Kidney (tissue), 14 donors: Measurements from ENCODE around the gene UGT3A2. TPM values are rescaled to one million over a fixed set of nuclear protein-coding genes. Genes with fewer than 3 reads are reported as not detected.

ENCODE experiments used
- DNase-seq, 5 donors: peaks; one replicate each; pipeline ENCODE4 v3.0.0-alpha.2; 2013 to 2020
- FAIRE-seq: peaks from 2 replicates; lab custom pipeline; 2012; peaks lifted over from hg19 to GRCh38; lab: Jason Lieb, UNC
- H3K27ac ChIP-seq, 2 donors: one replicate each; pipeline ENCODE4 v1.7.0; 2013; ENCODE audit warnings: low read depth in 2 of 2, low read length in 2 of 2, inconsistent platforms in 1 of 2
- H3K27me3 ChIP-seq: one replicate; pipeline ENCODE4 v1.7.1; 2013; ENCODE audit warnings: low read length, inconsistent platforms; ENCODE audit not compliant: control insufficient read depth, insufficient read depth
- H3K36me3 ChIP-seq, 3 donors: one replicate each; pipeline versions ENCODE4 v1.7.0 to v1.7.1; 2013; ENCODE audit warnings: low read length in 3 of 3, control low read depth in 1 of 3, inconsistent platforms in 1 of 3; ENCODE audit not compliant: insufficient read depth in 3 of 3, control insufficient read depth in 2 of 3
- H3K4me1 ChIP-seq, 3 donors: one replicate each; pipeline versions ENCODE4 v1.7.0 to v1.7.1; 2013; ENCODE audit warnings: low read length in 3 of 3, inconsistent platforms in 1 of 3, low read depth in 1 of 3; ENCODE audit not compliant: control insufficient read depth in 2 of 3, insufficient read depth in 2 of 3
- H3K4me3 ChIP-seq, 3 donors: one replicate each; pipeline versions ENCODE4 v1.7.0 to v1.8.1; 2013; ENCODE audit warnings: low read length in 3 of 3, control low read depth in 1 of 3, inconsistent platforms in 1 of 3
- H3K9ac ChIP-seq, 3 donors: one replicate each; pipeline versions ENCODE4 v1.7.0 to v1.7.1; 2013; ENCODE audit warnings: low read length in 3 of 3, control low read depth in 1 of 3, inconsistent platforms in 1 of 3
- H3K9me3 ChIP-seq, 3 donors: one replicate each; pipeline versions ENCODE4 v1.7.0 to v1.7.1; 2013; ENCODE audit warnings: low read length in 3 of 3, control low read depth in 1 of 3, inconsistent platforms in 1 of 3; ENCODE audit not compliant: control insufficient read depth in 2 of 3, insufficient read depth in 1 of 3
- CTCF ChIP-seq: IDR thresholded peaks from 3 replicates; pipeline ENCODE4 v1.5.1; 2012; ENCODE audit warnings: mild to moderate bottlenecking, moderate library complexity, borderline replicate concordance; ENCODE audit not compliant: insufficient read depth; ENCODE audit errors: extremely low read depth
- intact Hi-C: fragments of 100-400 bp; cut with DNase I; formaldehyde crosslinking; loops from one replicate; pipeline ENCODE4 v1.11.1; 2022
- polyA plus RNA-seq: library from polyadenylated mRNA; stranded (reverse); fragments of 350-450 nt; fragmentation: Illumina TruSeq; extraction: RNeasy Lipid Tissue Mini Kit (QIAGEN cat#74804); gene quantifications from one replicate; pipeline ENCODE4 v1.2.3, GENCODE V29; 2014; ENCODE audit warnings: low read depth, low replicate concordance; ENCODE audit not compliant: insufficient read depth
- total RNA-seq: library from RNA; stranded (reverse); fragmentation: NEBNext Ultra II Directional; extraction: Animal tissue kit (Norgen Biotek cat#: 25700); gene quantifications from one replicate; pipeline ENCODE4 v1.2.1, GENCODE V29; 2021
- donor health status: control.
- donor health status: control.
- donor health status: control.
- donor health status: control.
- donor health status: control.
- donor health status: DM: yes; HTN: yes; CAD: no.
- donor health status: Normal renal cell carcinoma (clear cell type).

UGT3A2 gene
- total and polyA plus RNA-seq, 2 donors from 2014 or later: 0.35 to 4.4 TPM

GRCh38 chr5:36089989-36090388, 23.3 kb upstream of the UGT3A2 start:
- DNase-seq (peak in 3 of 5 donors; percentile 13 to 39 (median 37)), FAIRE-seq (no peak)
- H3K9ac ChIP-seq: no peak overlapping the region

GRCh38 chr5:36079200-36079781, 12.6 kb upstream of the UGT3A2 start:
- no peak overlapping the region for H3K27ac ChIP-seq
- no peaks in the 10 kb centered on the region for H3K9me3 ChIP-seq
- DNase-seq (peak in 4 of 5 donors; percentile 26 to 75 (median 57)), FAIRE-seq (peak; percentile 56)
- no peaks in the 10 kb centered on the region for H3K36me3 ChIP-seq
- peaks cover 0 to 2% (median 0%) of the 10 kb centered on the region in 3 donors for H3K4me1 ChIP-seq
- no peaks in the 10 kb centered on the region for H3K27me3 ChIP-seq
- TF ChIP-seq CTCF: peak; percentile 54
- intact Hi-C loops: no loop called here
- H3K4me3 ChIP-seq: no peak overlapping the region
- H3K9ac ChIP-seq: no peak overlapping the region

More at GRCh38 chr5:36089989-36090388, 23.3 kb upstream of the UGT3A2 start:
- H3K4me3 ChIP-seq: no peak overlapping the region
- intact Hi-C loops: no loop called here
- H3K27ac ChIP-seq: no peak overlapping the region
- no peaks in the 10 kb centered on the region for H3K9me3 ChIP-seq
- TF ChIP-seq CTCF: no peak
- H3K4me1 ChIP-seq: no peaks in the 10 kb centered on the region
- no peaks in the 10 kb centered on the region for H3K27me3 ChIP-seq
- no peaks in the 10 kb centered on the region for H3K36me3 ChIP-seq

GRCh38 chr5:36078430-36078829, 11.7 kb upstream of the UGT3A2 start:
- intact Hi-C loops: no loop called here
- no peaks in the 10 kb centered on the region for H3K27me3 ChIP-seq
- H3K27ac ChIP-seq: no peak overlapping the region
- no peak overlapping the region for H3K9ac ChIP-seq
- H3K9me3 ChIP-seq: no peaks in the 10 kb centered on the region
- no peak overlapping the region for H3K4me3 ChIP-seq
- no peaks in the 10 kb centered on the region for H3K36me3 ChIP-seq
- peaks cover 0 to 2% (median 0%) of the 10 kb centered on the region in 3 donors for H3K4me1 ChIP-seq
- TF ChIP-seq CTCF: no peak
- FAIRE-seq (no peak), DNase-seq (no peak)
